Body of pancreas (tissue), 4 donors: ENCODE data around the gene NFIA.

Source experiments
- POLR2A ChIP-seq, 3 donors: fragments of 450-650 bp; IDR thresholded peaks; one replicate each; pipeline ENCODE4 v1.6.1; 2016; ENCODE audit warnings: antibody characterized with exemption in 3 of 3, mild to moderate bottlenecking in 2 of 3
- TF ChIP-seq, protein P1 (sequence below), 7 experiments: fragments of 450-650 bp in 4 of 7; fragments of 200-600 bp in 3 of 7; sonication (generic) in 3 of 7; IDR thresholded peaks; one replicate each; pipeline ENCODE4 v1.5.1; 2016 to 2019; ENCODE audit warnings: antibody characterized with exemption in 7 of 7

- TF ChIP-seq, protein P1, sequence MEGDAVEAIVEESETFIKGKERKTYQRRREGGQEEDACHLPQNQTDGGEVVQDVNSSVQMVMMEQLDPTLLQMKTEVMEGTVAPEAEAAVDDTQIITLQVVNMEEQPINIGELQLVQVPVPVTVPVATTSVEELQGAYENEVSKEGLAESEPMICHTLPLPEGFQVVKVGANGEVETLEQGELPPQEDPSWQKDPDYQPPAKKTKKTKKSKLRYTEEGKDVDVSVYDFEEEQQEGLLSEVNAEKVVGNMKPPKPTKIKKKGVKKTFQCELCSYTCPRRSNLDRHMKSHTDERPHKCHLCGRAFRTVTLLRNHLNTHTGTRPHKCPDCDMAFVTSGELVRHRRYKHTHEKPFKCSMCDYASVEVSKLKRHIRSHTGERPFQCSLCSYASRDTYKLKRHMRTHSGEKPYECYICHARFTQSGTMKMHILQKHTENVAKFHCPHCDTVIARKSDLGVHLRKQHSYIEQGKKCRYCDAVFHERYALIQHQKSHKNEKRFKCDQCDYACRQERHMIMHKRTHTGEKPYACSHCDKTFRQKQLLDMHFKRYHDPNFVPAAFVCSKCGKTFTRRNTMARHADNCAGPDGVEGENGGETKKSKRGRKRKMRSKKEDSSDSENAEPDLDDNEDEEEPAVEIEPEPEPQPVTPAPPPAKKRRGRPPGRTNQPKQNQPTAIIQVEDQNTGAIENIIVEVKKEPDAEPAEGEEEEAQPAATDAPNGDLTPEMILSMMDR (IDR thresholded peaks at IDR 0.05), result no peak
- TF ChIP-seq POLR2A (IDR thresholded peaks at IDR 0.05), result no peak
These were observed 228.2 kb downstream of the NFIA start for GRCh38 chr1:61310538-61310937.
